ENCODE results near the gene ELAVL4. TPM values are rescaled to one million over a fixed set of nuclear protein-coding genes. Genes with fewer than 3 reads are reported as not detected.

The ELAVL4 gene
- total and polyA plus RNA-seq, 2 of the 8 experiments (the other 6 are each of a cell fraction or from before 2014, with no cell fraction given): 0.21 to 0.89 TPM

DNA sequence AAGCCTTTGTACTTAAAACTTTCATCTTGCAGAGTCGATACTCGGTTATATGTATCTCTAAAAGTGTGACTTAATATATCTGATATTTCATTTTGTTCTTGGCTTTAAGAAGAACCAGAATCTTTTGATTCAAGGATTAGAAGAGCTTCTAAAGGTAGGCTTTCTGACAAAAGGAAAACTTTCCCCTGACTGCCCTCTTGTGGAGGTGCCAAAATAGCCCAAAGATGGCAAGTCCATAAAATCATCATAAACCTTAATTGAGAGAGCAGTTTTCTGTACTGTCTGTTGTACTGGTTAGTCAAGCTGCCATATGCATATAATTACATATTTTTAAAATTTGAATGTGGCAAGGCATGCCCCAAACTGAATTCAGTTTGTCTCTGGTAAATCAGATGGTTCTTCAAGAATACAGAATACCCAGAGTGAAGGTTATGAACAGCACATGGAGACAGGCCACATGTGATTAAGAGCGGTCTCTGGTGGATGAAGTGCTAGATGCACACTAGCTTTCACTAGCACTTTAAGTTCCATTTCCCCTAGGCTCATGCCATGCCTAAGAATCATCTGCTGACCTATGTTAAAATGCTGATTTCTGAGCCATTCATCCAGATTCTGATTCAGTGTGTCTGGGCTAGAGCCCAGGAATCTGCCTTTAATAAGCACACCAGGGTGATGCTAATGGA lies 27.7 kb upstream of the ELAVL4 start:
- Histone ChIP-seq H3K4me3 (ENCODE audit: extremely low read depth in 1 of 4, insufficient read depth in 2 of 4, low read depth in 3 of 4, low read length in 4 of 4) (no peak overlapping the region), H2BK5ac (ENCODE audit: low read depth, low read length) (no peak overlapping the region), H3K36me3 (ENCODE audit: control insufficient read depth in 2 of 4, insufficient read depth in 4 of 4, low read length in 3 of 4) (no peaks in the 10 kb centered on the region), H3K27me3 (replicated peaks in 1 of 4; ENCODE audit: control insufficient read depth in 3 of 4, extremely low read depth in 1 of 4, insufficient read depth in 3 of 4, low read length in 3 of 4) (no peaks in the 10 kb centered on the region), H2AK5ac (ENCODE audit: low read depth, low read length) (no peak overlapping the region), H3K23me2 (ENCODE audit: low read depth, low read length) (no peaks in the 10 kb centered on the region), H2BK20ac (ENCODE audit: low read length) (no peak overlapping the region), H4K20me1 (replicated peaks in 1 of 2; ENCODE audit: control insufficient read depth in 1 of 2, insufficient read depth in 2 of 2, low read length in 2 of 2) (no peaks in the 10 kb centered on the region), H3K56ac (replicated peaks; ENCODE audit: insufficient read length, low read depth, low read length) (no peak overlapping the region), H2BK15ac (ENCODE audit: low read length) (no peak overlapping the region), H2AFZ (ENCODE audit: low read length) (no peak overlapping the region), H3K9me3 (ENCODE audit: insufficient read depth in 2 of 2, low read depth in 1 of 2, low read length in 1 of 2) (peaks cover 10 to 31% of the 10 kb centered on the region in 2 experiments), H4K8ac (ENCODE audit: extremely low read depth, insufficient read depth, low read length) (no peak overlapping the region), H2BK120ac (replicated peaks; ENCODE audit: low read depth, low read length) (no peak overlapping the region), H3K79me2 (ENCODE audit: control insufficient read depth in 1 of 2, insufficient read depth in 2 of 2, low read length in 2 of 2) (no peaks in the 10 kb centered on the region), H4K91ac (replicated peaks; ENCODE audit: insufficient read length, low read length) (no peak overlapping the region), H3K23ac (ENCODE audit: insufficient read length) (no peak overlapping the region), H2BK12ac (ENCODE audit: low read depth, low read length) (no peak overlapping the region), H3K14ac (ENCODE audit: insufficient read length) (no peak overlapping the region), H3K4ac (replicated peaks; ENCODE audit: insufficient read length, low read depth, low read length) (no peak overlapping the region), H3K27ac (ENCODE audit: low read depth, low read length) (no peak overlapping the region), H4K5ac (ENCODE audit: insufficient read length, low read depth, low read length) (no peak overlapping the region), H3K4me1 (replicated peaks in 1 of 4; ENCODE audit: control insufficient read depth in 3 of 4, insufficient read depth in 4 of 4, low read length in 3 of 4) (no peaks in the 10 kb centered on the region), H3K4me2 (ENCODE audit: insufficient read depth in 1 of 2, low read depth in 2 of 2, low read length in 2 of 2) (no peak overlapping the region), H3K9ac (replicated peaks in 1 of 4; ENCODE audit: extremely low read depth in 1 of 4, low read depth in 3 of 4, low read length in 3 of 4) (no peak overlapping the region), H3K18ac (ENCODE audit: extremely low read depth, low read length) (no peak overlapping the region), H3K79me1 (ENCODE audit: low read depth, low read length) (no peaks in the 10 kb centered on the region)
- POLR2A ChIA-PET (ENCODE audit: partially characterized antibody): no interaction called here
- 57% methylated on average over 3 of the region's 3 CpGs; no CpG with 5 or more reads in 1 of the 2 experiments for WGBS, 2 experiments (ENCODE audit: extremely low coverage in 1 of 2, insufficient coverage in 1 of 2, insufficient read length in 1 of 2, insufficient replicate concordance in 2 of 2, low coverage in 1 of 2, low lambda C conversion rate in 2 of 2, missing lambda C conversion rate in 1 of 2)
- DNase-seq (ENCODE audit: low read depth in 1 of 2, low spot score in 2 of 2) (peak in 1 of 2 experiments; percentile 48), FAIRE-seq (no peak)
- CTCF ChIA-PET (ENCODE audit: partially characterized antibody): interaction anchor here (0.5 to 0.7 kb wide), 2 partner anchors 251 to 1408 kb away, joined by 3 read pairs; no protein-coding TSS in a partner anchor
- TF ChIP-seq POLR2AphosphoS5 (IDR thresholded peaks at IDR 0.05; ENCODE audit: low read depth, low read length) (no peak), TEAD4 (IDR thresholded peaks at IDR 0.05; ENCODE audit: low read depth, low read length) (no peak), CHD1 (IDR thresholded peaks at IDR 0.05; ENCODE audit: low read depth, low read length) (no peak), RAD21 (IDR thresholded peaks at IDR 0.05 in 1 of 2, conservative IDR thresholded peaks at IDR 0.05 in 1 of 2; ENCODE audit: low read depth in 2 of 2, low read length in 2 of 2) (peak; percentile 28 to 35), RFX5 (IDR thresholded peaks at IDR 0.05; ENCODE audit: borderline replicate concordance, low read depth, low read length) (no peak), PHF8 (conservative IDR thresholded peaks at IDR 0.05; ENCODE audit: low read depth, low read length) (no peak), CREB1 (IDR thresholded peaks at IDR 0.05) (no peak)
- TF ChIP-seq, protein P1, sequence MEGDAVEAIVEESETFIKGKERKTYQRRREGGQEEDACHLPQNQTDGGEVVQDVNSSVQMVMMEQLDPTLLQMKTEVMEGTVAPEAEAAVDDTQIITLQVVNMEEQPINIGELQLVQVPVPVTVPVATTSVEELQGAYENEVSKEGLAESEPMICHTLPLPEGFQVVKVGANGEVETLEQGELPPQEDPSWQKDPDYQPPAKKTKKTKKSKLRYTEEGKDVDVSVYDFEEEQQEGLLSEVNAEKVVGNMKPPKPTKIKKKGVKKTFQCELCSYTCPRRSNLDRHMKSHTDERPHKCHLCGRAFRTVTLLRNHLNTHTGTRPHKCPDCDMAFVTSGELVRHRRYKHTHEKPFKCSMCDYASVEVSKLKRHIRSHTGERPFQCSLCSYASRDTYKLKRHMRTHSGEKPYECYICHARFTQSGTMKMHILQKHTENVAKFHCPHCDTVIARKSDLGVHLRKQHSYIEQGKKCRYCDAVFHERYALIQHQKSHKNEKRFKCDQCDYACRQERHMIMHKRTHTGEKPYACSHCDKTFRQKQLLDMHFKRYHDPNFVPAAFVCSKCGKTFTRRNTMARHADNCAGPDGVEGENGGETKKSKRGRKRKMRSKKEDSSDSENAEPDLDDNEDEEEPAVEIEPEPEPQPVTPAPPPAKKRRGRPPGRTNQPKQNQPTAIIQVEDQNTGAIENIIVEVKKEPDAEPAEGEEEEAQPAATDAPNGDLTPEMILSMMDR (IDR thresholded peaks at IDR 0.05; ENCODE audit: control extremely low read depth in 1 of 3, insufficient read depth in 1 of 3, low read depth in 1 of 3, low read length in 3 of 3): peak in 2 of 3 experiments; percentile 28 to 34; a peak in 2 of 4 replicates
- TF ChIP-seq, protein P2, sequence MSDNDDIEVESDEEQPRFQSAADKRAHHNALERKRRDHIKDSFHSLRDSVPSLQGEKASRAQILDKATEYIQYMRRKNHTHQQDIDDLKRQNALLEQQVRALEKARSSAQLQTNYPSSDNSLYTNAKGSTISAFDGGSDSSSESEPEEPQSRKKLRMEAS (IDR thresholded peaks at IDR 0.05): peak; percentile 29; the same call in 1 of the 2 replicates
